Activated T-cell treated with anti-CD3 and anti-CD28 coated beads for 24 hours (primary cell): Measurements from ENCODE around the gene BTN1A1.
"Not testable (repeated sequence)": the region's sequence is repeated elsewhere in the genome, so short reads cannot be mapped to it uniquely, and the experiment has no call there.

ENCODE experiments used
- DNase-seq: peaks from one replicate; pipeline ENCODE4 v3.0.0-alpha.2; 2020; ENCODE audit warnings: low read depth

Gene BTN1A1

GRCh38 chr6:26537160-26537845 is 37.2 kb downstream of the BTN1A1 start:
- DNase-seq = peak; percentile 92

GRCh38 chr6:26537846-26538571 is 37.9 kb downstream of the BTN1A1 start, which contains the start of gene HMGN4:
TSS of gene HMGN4 (plus strand) at chr6:26538366. CDS start at chr6:26545207, 6,841 bp downstream.
- peak; percentile 81 for DNase-seq

GRCh38 chr6:26538572-26538902 is 38.4 kb downstream of the BTN1A1 start:
- no peak for DNase-seq

DNA sequence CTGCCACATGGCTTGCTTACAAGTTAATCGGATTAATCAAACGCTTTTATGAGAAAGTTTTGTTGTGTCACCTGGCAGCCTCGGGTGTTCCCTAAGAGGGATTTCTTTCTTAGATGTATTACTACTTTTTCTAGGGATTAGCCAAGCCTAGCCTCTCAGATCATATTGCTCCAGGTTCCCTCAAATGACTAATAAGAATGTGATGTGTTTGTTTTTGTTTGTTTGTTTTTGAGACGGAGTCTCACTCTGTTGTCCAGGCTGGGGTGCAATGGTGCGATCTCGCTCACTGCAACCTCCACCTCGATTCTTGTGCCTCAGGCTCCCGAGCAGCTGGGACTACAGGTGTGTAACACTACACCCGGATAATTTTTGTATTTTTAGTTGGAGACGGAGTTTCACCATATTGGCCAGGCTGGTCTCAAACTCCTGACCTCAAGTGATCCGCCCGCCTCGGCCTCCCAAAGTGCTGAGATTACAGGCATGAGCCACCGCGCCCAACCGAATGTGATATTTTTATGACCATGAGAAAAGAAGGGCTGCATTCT is 39.0 kb downstream of the BTN1A1 start:
- DNase-seq = no peak

- DNase-seq = no peak
Measured at GRCh38 chr6:26541579-26541978, 41.5 kb downstream of the BTN1A1 start.

DNA sequence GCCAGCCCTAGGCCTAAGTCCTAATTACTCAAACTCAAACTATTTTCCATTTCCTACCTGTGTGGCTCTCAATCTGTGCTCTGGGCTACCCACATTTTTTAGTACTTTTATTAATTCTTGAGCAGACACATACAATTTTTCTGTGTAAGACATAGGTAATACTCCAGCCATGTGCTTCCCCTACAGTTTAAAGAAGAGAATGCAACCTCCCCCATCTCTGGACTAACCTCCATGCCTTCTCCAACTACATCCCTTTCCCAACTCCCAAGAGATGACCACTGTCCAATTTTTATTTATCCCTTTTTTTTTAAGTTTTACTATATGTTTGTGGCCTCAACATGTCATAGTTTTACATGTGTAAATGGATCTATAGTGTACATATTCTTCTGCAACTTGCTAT is 43.9 kb downstream of the BTN1A1 start:
- DNase-seq = no peak

GRCh38 chr6:26544473-26544872 is 44.4 kb downstream of the BTN1A1 start:
- no peak for DNase-seq

GRCh38 chr6:26545627-26546026 is 45.5 kb downstream of the BTN1A1 start:
- DNase-seq = no peak

- not testable (repeated sequence) for DNase-seq
Measured at GRCh38 chr6:26547363-26547762, 47.3 kb downstream of the BTN1A1 start.

DNA sequence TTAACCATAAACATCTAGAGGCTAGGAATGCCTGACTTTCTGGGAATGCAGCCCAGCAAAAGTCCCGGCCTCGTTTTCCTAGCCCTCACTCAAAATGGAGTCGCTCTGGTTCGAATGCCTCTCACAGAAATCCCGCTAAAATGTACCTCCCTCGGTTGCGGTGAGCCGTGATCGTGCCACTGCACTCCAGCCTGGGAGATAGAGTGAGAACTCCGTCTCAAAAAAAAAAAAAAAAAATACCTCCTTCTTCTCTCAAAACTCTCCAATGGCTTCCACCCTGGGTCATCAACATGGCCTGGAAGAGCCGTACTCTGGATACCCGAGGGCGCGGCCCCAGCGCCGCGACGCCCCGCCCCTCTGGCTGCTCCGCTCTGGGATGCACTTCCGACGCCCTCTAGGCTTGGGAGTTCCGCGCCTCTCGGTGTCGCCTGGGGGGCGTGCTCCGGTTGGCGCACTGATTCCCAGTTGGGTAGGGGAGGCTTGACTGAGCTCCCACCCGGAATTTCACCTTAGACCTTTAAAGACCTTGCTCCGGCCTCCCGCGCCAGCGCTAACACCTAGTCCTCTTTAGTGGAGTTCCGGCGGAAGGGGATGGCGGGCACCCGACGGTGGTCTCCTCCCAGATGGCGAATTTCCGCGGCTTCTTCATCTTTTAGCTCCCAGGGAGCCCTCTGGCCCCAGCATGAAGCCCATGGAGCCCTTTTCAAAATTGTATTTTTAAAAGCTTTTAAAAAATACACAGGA is 50.3 kb downstream of the BTN1A1 start:
- DNase-seq = peak; percentile 48

GRCh38 chr6:26552205-26552604 is 52.1 kb downstream of the BTN1A1 start:
- no peak for DNase-seq

DNA sequence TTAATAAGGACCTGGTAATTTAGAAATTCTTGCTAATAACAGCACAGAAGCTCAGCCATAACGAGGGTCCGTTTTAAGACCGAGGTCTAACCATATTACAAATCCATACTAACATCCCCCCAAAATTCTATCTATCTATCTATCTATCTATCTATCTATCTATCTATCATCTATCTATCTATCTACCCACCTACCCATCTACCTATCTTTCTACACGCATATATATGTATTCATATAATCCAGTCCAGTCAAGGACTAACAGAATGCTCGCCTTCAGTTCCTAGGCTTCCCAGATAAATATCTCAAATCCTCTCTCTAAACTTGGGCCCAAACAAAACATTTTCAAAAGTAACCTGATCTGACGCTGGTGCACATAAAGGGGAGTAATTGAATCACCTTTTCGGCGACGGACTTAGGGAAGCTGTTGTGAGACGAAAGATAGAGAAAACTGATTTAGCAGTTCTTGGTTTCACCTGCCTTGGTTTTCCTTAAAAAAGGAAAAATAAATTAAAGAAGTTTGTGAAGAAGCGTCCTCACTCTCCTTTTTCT is 52.6 kb downstream of the BTN1A1 start:
- no peak for DNase-seq

GRCh38 chr6:26553264-26553634 is 53.1 kb downstream of the BTN1A1 start:
- DNase-seq = peak; percentile 75

DNA sequence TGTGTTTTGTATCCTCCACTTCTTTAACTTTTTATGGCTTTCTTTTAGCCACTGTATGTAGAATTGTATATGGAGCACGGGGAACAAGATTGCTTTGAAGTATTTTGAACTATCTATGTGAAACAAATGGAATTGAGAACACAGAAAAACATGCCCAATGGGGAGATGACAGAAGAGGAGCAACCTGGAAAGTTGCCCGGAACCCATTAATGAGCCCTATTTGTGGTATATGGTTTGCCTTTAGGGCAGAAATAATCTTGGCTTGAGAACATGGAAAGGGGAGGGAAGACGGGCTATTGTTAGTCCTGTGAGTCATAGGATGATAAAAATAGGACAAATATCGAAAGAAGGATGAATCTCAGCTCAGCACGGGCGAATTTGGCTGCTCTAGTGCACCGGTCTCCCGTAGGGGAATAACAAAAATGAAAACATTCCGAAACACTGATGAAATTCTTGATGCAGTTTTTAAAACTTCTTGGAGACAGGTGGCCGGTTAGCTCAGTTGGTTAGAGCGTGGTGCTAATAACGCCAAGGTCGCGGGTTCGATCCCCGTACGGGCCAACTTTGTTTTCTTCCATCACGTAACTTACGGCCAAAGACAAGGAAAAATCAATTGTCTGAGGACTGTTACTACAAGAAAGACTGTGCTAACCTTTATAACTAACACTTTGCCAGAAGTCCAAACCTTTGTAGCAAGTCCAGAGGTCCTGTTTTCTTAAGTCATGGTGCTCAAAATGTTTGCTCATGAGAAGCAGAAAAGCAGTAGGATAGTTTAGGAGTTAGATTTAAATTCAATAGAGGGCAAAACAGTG is 53.7 kb downstream of the BTN1A1 start:
- peak; percentile 84 for DNase-seq

- no peak for DNase-seq
Measured at GRCh38 chr6:26554447-26554696, 54.3 kb downstream of the BTN1A1 start.

- peak; percentile 68 for DNase-seq
Measured at GRCh38 chr6:26554697-26555504, 54.8 kb downstream of the BTN1A1 start.

DNA sequence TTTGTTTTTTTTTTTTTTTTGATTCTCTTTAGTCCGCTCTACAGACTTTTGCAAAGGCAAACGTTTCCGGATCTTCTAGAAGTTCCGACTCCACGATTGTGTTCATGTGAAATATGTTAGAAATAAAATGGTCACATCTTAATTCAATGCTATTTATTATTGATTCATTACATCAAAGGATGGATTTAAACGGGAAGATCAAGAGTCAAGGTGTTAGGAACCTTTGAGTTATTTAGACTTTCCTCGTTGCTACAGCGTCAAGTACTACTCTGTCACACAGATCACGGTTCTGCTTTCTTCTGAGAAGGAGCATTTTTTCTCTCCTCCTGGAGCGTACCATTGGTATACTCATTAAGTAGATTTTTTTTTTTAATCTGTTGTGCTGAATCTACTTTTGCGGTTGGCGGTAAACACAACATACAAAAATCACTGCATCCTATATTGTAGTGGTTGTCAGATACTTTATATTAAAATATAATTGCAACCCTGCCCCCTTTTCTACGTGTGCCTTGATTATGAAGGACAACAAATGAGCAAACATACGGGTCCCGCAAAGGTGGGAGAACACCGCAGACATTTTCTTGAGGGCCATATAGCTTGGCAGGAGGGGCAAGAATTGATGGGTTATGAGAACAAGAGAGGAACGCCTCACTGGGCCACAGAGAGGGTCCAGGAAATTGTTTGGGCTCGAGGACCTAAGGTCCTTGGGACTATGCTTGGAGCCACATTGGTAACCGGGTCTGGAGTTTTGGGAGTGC is 55.6 kb downstream of the BTN1A1 start:
- no peak for DNase-seq

DNA sequence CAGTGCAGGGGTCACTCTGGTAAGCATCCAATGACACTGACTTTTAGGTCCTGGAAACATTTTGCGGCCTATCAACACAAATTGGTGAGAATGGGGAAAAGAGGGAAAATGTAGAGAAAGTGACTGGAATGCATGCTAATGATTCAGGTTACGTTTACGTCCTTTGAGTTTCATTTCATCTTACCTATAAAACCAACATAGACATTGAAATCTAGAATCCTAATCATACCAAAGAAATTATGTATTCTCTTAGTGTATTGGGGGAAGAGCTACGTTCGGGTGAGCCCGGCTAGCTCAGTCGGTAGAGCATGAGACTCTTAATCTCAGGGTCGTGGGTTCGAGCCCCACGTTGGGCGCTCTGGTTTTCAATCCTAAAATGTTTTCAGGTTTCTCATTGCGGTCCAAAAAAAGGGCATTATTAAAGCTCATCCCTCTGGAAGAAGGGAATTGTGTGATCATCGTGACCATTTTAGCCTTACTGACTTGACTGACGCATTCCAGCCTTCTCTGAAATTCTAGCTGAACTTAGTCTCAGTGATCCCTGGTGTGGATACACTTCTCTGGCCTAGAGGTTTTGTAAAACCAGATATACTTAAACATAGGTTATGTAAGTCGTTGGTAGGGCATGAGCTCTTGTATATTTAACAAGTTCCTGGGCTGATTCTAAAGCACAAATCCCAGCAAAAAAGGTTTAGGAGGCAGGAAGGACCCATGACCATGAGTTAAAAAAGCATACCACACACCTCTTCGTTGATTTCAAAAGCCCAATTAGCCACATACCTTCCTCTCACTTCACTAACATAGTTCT is 56.4 kb downstream of the BTN1A1 start:
- DNase-seq = peak; percentile 53
